ENCODE data around the gene GARRE1.

The GARRE1 gene

DNA sequence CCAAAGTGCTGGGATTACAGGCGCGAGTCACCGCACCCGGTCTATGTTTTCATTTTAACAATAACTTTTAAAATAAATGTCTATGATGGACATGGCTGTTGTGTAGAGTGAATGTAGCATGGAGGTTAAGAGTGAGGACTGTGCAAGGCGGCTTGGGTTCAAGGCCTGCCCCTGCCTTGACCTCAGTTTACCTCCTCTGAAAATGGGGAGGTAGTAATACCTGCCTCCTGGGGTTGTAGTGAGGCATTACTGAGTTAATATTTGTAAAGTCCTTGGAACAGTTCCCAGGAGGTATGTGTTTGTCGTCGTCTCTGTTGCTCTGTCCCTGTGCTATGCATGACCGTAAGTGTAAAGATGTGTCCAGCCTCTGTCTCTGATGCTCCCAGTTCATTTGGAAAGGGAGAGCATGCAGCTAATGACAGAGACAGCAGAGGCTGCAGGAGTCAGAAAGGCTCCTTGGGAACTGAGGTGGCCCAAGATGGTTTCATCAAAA, 9.4 kb downstream of the GARRE1 start:
- TF ChIP-seq, protein P1, sequence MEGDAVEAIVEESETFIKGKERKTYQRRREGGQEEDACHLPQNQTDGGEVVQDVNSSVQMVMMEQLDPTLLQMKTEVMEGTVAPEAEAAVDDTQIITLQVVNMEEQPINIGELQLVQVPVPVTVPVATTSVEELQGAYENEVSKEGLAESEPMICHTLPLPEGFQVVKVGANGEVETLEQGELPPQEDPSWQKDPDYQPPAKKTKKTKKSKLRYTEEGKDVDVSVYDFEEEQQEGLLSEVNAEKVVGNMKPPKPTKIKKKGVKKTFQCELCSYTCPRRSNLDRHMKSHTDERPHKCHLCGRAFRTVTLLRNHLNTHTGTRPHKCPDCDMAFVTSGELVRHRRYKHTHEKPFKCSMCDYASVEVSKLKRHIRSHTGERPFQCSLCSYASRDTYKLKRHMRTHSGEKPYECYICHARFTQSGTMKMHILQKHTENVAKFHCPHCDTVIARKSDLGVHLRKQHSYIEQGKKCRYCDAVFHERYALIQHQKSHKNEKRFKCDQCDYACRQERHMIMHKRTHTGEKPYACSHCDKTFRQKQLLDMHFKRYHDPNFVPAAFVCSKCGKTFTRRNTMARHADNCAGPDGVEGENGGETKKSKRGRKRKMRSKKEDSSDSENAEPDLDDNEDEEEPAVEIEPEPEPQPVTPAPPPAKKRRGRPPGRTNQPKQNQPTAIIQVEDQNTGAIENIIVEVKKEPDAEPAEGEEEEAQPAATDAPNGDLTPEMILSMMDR (IDR thresholded peaks at IDR 0.05; ENCODE audit: low read length): no peak
- no peak for TF ChIP-seq EZH2 (optimal IDR thresholded peaks at IDR 0.05; ENCODE audit: low read depth, low read length)
- TF ChIP-seq EZH2phosphoT487 (IDR thresholded peaks at IDR 0.05; ENCODE audit: low read length): no peak
- Histone ChIP-seq H3K79me2 (ENCODE audit: low read length) (peaks cover 3% of the 10 kb centered on the region; the same call in 1 of the 2 replicates), H3K27ac (ENCODE audit: low read length) (no peak overlapping the region), H3K9me3 (replicated peaks; ENCODE audit: insufficient read depth, low read length) (no peaks in the 10 kb centered on the region), H3K9me2 (replicated peaks; ENCODE audit: insufficient read depth, low read length) (no peaks in the 10 kb centered on the region), H3F3A (ENCODE audit: insufficient read depth, low read length) (no peaks in the 10 kb centered on the region; the same call in 1 of the 2 replicates), H3K4me1 (ENCODE audit: low read length) (0 out of 2 replicates have a peak, but pooled peaks cover under 1% of the 10 kb centered on the region), H3K9ac (ENCODE audit: low read length) (no peak overlapping the region), H3K4me2 (ENCODE audit: low read depth, low read length) (no peak overlapping the region), H4K20me1 (ENCODE audit: insufficient read depth, low read length) (no peaks in the 10 kb centered on the region), H3K27me3 (replicated peaks; ENCODE audit: insufficient read depth, low read length) (no peaks in the 10 kb centered on the region), H3K4me3 (ENCODE audit: low read length) (no peak overlapping the region), H3K36me3 (replicated peaks; ENCODE audit: insufficient read depth, low read length) (no peaks in the 10 kb centered on the region), H2AFZ (ENCODE audit: low read length) (no peak overlapping the region)
- DNase-seq: no peak

DNA sequence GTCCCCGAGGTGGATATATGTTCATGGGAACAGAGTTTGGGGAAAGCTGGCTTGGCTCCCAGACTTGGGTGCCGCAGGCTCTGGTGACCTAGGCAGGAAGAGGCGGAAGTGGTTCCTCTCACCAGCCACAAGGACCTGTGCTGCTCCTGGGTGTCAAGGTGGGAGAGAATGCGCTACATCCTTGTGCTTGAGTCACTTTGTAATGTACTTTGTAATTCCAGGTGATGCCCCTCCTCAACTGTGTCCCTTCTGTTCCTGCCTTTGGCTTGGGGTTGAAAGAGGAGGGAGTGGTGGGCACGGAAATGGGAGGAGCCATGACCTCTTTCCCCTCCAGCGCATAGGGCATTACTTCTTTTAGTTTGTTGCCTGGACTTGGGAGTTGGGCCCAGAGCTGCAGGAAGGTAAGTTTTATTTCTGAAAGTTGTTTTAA, 10.9 kb downstream of the GARRE1 start:
- H3K79me2 ChIP-seq (ENCODE audit: low read length): peaks cover 3% of the 10 kb centered on the region; the same call in 1 of the 2 replicates
- H3K27ac ChIP-seq (ENCODE audit: low read length): no peak overlapping the region
- no peak overlapping the region for H3K4me2 ChIP-seq (ENCODE audit: low read depth, low read length)

DNA sequence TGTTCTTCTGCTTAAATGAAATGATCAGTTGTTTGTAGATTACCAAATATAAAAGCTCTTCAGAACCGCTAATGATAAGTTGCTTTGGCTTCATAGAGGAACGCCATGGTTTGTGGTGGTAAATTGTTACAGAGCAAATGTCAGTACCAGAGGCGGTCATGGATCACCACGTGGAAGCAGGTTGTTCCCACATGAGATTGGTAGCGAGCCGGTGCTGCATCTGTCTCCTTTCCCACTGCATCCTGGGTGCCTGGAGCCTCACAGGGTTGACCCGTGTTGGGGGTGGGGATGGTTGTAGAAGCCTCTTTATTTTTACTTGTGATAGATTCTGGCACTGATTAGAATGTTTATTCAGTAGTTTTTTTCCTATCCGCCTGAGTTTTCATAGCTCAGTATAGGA, 14.7 kb downstream of the GARRE1 start:
- Histone ChIP-seq H3F3A (ENCODE audit: insufficient read depth, low read length) (peaks cover 14% of the 10 kb centered on the region), H3K4me2 (ENCODE audit: low read depth, low read length) (no peak overlapping the region), H3K4me1 (ENCODE audit: low read length) (peaks cover 19% of the 10 kb centered on the region), H3K36me3 (replicated peaks; ENCODE audit: insufficient read depth, low read length) (no peaks in the 10 kb centered on the region), H3K9me3 (replicated peaks; ENCODE audit: insufficient read depth, low read length) (no peaks in the 10 kb centered on the region), H3K4me3 (ENCODE audit: low read length) (no peak overlapping the region), H3K27me3 (replicated peaks; ENCODE audit: insufficient read depth, low read length) (no peaks in the 10 kb centered on the region), H3K79me2 (ENCODE audit: low read length) (0 out of 2 replicates have a peak, but pooled peaks cover 5% of the 10 kb centered on the region), H3K9me2 (replicated peaks; ENCODE audit: insufficient read depth, low read length) (no peaks in the 10 kb centered on the region), H3K27ac (ENCODE audit: low read length) (no peak overlapping the region), H3K9ac (ENCODE audit: low read length) (no peak overlapping the region), H4K20me1 (ENCODE audit: insufficient read depth, low read length) (no peaks in the 10 kb centered on the region), H2AFZ (ENCODE audit: low read length) (no peak overlapping the region)
- no peak for TF ChIP-seq EZH2 (optimal IDR thresholded peaks at IDR 0.05; ENCODE audit: low read depth, low read length)
- no peak for TF ChIP-seq EZH2phosphoT487 (IDR thresholded peaks at IDR 0.05; ENCODE audit: low read length)
- TF ChIP-seq, protein P1 (IDR thresholded peaks at IDR 0.05; ENCODE audit: low read length): no peak
- DNase-seq: no peak

More for the DNA sequence above, 10.9 kb downstream of the GARRE1 start:
- Histone ChIP-seq H3F3A (ENCODE audit: insufficient read depth, low read length) (peaks cover 8% of the 10 kb centered on the region), H3K9ac (ENCODE audit: low read length) (no peak overlapping the region), H3K27me3 (replicated peaks; ENCODE audit: insufficient read depth, low read length) (no peaks in the 10 kb centered on the region), H3K36me3 (replicated peaks; ENCODE audit: insufficient read depth, low read length) (no peaks in the 10 kb centered on the region), H3K4me1 (ENCODE audit: low read length) (peaks cover 13% of the 10 kb centered on the region), H3K4me3 (ENCODE audit: low read length) (no peak overlapping the region), H3K9me2 (replicated peaks; ENCODE audit: insufficient read depth, low read length) (no peaks in the 10 kb centered on the region), H2AFZ (ENCODE audit: low read length) (no peak overlapping the region), H4K20me1 (ENCODE audit: insufficient read depth, low read length) (no peaks in the 10 kb centered on the region), H3K9me3 (replicated peaks; ENCODE audit: insufficient read depth, low read length) (no peaks in the 10 kb centered on the region)
- no peak for DNase-seq
- no peak for TF ChIP-seq EZH2phosphoT487 (IDR thresholded peaks at IDR 0.05; ENCODE audit: low read length)
- TF ChIP-seq, protein P1 (IDR thresholded peaks at IDR 0.05; ENCODE audit: low read length): no peak
- no peak for TF ChIP-seq EZH2 (optimal IDR thresholded peaks at IDR 0.05; ENCODE audit: low read depth, low read length)

All from MM.1S (cell line).